ENCODE measurements around the gene AFF3.

The AFF3 gene

GRCh38 chr2:99708231-99708630 lies 434.2 kb downstream of the AFF3 start:
- Histone ChIP-seq H3K36me3 (ENCODE audit: control insufficient read depth, low read length) (peaks cover 8% of the 10 kb centered on the region), H3K4me3 (ENCODE audit: low read length) (peak overlapping the region; percentile 62), H3K9me2 (replicated peaks; ENCODE audit: control insufficient read depth, low read length) (no peaks in the 10 kb centered on the region), H3K4me2 (ENCODE audit: low read length) (peak overlapping the region; percentile 80), H3K27ac (ENCODE audit: low read depth, low read length) (peak overlapping the region; percentile 86), H3K9me3 (ENCODE audit: control insufficient read depth, insufficient read depth, low read length) (no peaks in the 10 kb centered on the region), H4K20me1 (ENCODE audit: control insufficient read depth, insufficient read depth, low read depth, low read length) (no peaks in the 10 kb centered on the region), H3K27me3 (ENCODE audit: control insufficient read depth, low read length) (no peaks in the 10 kb centered on the region), H3F3A (ENCODE audit: control insufficient read depth, insufficient read depth) (peaks cover 17% of the 10 kb centered on the region), H3K4me1 (ENCODE audit: control insufficient read depth, low read length) (peaks cover 66% of the 10 kb centered on the region), H3K79me2 (ENCODE audit: control insufficient read depth, low read length) (no peaks in the 10 kb centered on the region)
- TF ChIP-seq, protein P1, sequence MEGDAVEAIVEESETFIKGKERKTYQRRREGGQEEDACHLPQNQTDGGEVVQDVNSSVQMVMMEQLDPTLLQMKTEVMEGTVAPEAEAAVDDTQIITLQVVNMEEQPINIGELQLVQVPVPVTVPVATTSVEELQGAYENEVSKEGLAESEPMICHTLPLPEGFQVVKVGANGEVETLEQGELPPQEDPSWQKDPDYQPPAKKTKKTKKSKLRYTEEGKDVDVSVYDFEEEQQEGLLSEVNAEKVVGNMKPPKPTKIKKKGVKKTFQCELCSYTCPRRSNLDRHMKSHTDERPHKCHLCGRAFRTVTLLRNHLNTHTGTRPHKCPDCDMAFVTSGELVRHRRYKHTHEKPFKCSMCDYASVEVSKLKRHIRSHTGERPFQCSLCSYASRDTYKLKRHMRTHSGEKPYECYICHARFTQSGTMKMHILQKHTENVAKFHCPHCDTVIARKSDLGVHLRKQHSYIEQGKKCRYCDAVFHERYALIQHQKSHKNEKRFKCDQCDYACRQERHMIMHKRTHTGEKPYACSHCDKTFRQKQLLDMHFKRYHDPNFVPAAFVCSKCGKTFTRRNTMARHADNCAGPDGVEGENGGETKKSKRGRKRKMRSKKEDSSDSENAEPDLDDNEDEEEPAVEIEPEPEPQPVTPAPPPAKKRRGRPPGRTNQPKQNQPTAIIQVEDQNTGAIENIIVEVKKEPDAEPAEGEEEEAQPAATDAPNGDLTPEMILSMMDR (IDR thresholded peaks at IDR 0.05; ENCODE audit: low read depth, low read length, poor library complexity, severe bottlenecking): no peak
- no peak for TF ChIP-seq EZH2phosphoT487 (IDR thresholded peaks at IDR 0.05; ENCODE audit: borderline replicate concordance, low read length)

DNA sequence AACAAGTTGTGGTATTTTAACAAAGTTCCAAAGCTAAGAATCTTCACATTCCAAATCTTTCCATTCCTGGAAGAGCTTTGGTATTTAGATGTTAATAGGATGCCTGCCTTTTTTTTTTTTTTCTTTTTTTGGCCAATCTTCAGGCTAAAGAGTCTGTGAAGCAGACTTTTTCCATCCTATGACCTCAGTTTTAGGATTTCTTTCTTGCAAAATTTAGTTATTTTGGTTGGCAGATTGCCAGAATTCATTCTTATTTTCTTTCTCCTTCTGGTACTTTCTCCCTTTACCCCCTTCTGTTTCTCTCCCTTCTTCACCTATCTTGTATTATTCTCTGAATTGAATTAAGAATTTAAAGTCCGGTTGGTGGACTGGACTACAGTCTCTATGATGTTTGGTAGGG lies 434.8 kb downstream of the AFF3 start:
- H3F3A ChIP-seq (ENCODE audit: control insufficient read depth, insufficient read depth): peaks cover 17% of the 10 kb centered on the region
- peaks cover 8% of the 10 kb centered on the region for H3K36me3 ChIP-seq (ENCODE audit: control insufficient read depth, low read length)
- peak overlapping the region; percentile 62 for H3K4me3 ChIP-seq (ENCODE audit: low read length)

DNA sequence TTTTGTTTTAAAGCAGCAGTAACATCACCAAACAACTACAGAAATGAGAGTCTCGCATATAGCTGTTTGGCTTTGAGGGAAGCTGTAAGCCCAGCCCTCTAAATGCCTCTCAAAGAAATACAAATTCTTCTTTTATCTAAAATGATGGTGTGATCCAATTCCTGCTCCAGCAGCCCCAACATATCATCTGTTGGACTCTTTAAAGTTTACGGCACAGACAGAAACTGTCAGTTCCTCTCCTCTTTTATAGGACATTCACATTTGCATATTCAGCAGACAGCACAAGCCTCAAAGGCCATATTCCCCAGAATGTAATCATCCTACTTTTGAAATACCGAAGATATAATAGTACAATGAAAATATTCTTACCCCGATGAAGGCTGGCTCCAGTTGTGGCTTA lies 435.7 kb downstream of the AFF3 start:
- H3K27ac ChIP-seq (ENCODE audit: low read depth, low read length): peak overlapping the region; percentile 86
- H3K27me3 ChIP-seq (ENCODE audit: control insufficient read depth, low read length): no peaks in the 10 kb centered on the region
- no peaks in the 10 kb centered on the region for H3K9me3 ChIP-seq (ENCODE audit: control insufficient read depth, insufficient read depth, low read length)
- H4K20me1 ChIP-seq (ENCODE audit: control insufficient read depth, insufficient read depth, low read depth, low read length): no peaks in the 10 kb centered on the region
- H3F3A ChIP-seq (ENCODE audit: control insufficient read depth, insufficient read depth): peaks cover 17% of the 10 kb centered on the region
- H3K4me1 ChIP-seq (ENCODE audit: control insufficient read depth, low read length): peaks cover 66% of the 10 kb centered on the region
- peaks cover 8% of the 10 kb centered on the region for H3K36me3 ChIP-seq (ENCODE audit: control insufficient read depth, low read length)
- no peaks in the 10 kb centered on the region for H3K79me2 ChIP-seq (ENCODE audit: control insufficient read depth, low read length)
- H3K4me3 ChIP-seq (ENCODE audit: low read length): peak overlapping the region; percentile 62
- H3K9me2 ChIP-seq (replicated peaks; ENCODE audit: control insufficient read depth, low read length): no peaks in the 10 kb centered on the region
- TF ChIP-seq EZH2phosphoT487 (IDR thresholded peaks at IDR 0.05; ENCODE audit: borderline replicate concordance, low read length): no peak
- TF ChIP-seq, protein P1 (IDR thresholded peaks at IDR 0.05; ENCODE audit: low read depth, low read length, poor library complexity, severe bottlenecking): no peak
- peak overlapping the region; percentile 80 for H3K4me2 ChIP-seq (ENCODE audit: low read length)

More for the DNA sequence above, 434.8 kb downstream of the AFF3 start:
- Histone ChIP-seq H3K4me1 (ENCODE audit: control insufficient read depth, low read length) (peaks cover 66% of the 10 kb centered on the region), H3K4me2 (ENCODE audit: low read length) (peak overlapping the region; percentile 80), H3K9me2 (replicated peaks; ENCODE audit: control insufficient read depth, low read length) (no peaks in the 10 kb centered on the region), H4K20me1 (ENCODE audit: control insufficient read depth, insufficient read depth, low read depth, low read length) (no peaks in the 10 kb centered on the region), H3K79me2 (ENCODE audit: control insufficient read depth, low read length) (no peaks in the 10 kb centered on the region), H3K27me3 (ENCODE audit: control insufficient read depth, low read length) (no peaks in the 10 kb centered on the region), H3K9me3 (ENCODE audit: control insufficient read depth, insufficient read depth, low read length) (no peaks in the 10 kb centered on the region), H3K27ac (ENCODE audit: low read depth, low read length) (peak overlapping the region; percentile 86)
- TF ChIP-seq EZH2phosphoT487 (IDR thresholded peaks at IDR 0.05; ENCODE audit: borderline replicate concordance, low read length): no peak
- TF ChIP-seq, protein P1 (IDR thresholded peaks at IDR 0.05; ENCODE audit: low read depth, low read length, poor library complexity, severe bottlenecking): no peak
